ENCODE results near the gene NUDT5.
"Not testable (repeated sequence)": the region's sequence is repeated elsewhere in the genome, so short reads cannot be mapped to it uniquely, and the experiment has no call there.

NUDT5 gene

GRCh38 chr10:12195603-12196506, at the start of gene NUDT5, which contains the start of gene CDC123:
TSS of gene NUDT5 (minus strand) at chr10:12195891. CDS start at chr10:12186291, 9,600 bp downstream.
TSS of gene CDC123 (plus strand) at chr10:12196188. CDS start at chr10:12196246, 58 bp downstream.
- peak; percentile 35 to 62 for DNase-seq

- DNase-seq: no peak
These were observed 48.4 kb upstream of the NUDT5 start for GRCh38 chr10:12243864-12244620.

GRCh38 chr10:12241810-12242529, 46.3 kb upstream of the NUDT5 start:
- DNase-seq: no peak

GRCh38 chr10:12238821-12239220, 43.1 kb upstream of the NUDT5 start:
- no peak for DNase-seq

- DNase-seq: no peak
These were observed 41.9 kb upstream of the NUDT5 start for GRCh38 chr10:12237265-12238220.

- no peak for DNase-seq
These were observed 40.1 kb upstream of the NUDT5 start for GRCh38 chr10:12235796-12236195.

- no peak for DNase-seq
These were observed 39.5 kb upstream of the NUDT5 start for GRCh38 chr10:12235116-12235694.

- DNase-seq: not testable (repeated sequence)
These were observed 39.0 kb upstream of the NUDT5 start for GRCh38 chr10:12234687-12235086.

GRCh38 chr10:12228851-12229250, 33.2 kb upstream of the NUDT5 start:
- DNase-seq: no peak

- DNase-seq: not testable (repeated sequence)
These were observed 30.7 kb upstream of the NUDT5 start for GRCh38 chr10:12226438-12226837.

- peak in 1 of 2 experiments; percentile 72 for DNase-seq
These were observed 29.8 kb upstream of the NUDT5 start for GRCh38 chr10:12225444-12225843.

- peak in 1 of 2 experiments; percentile 1 for DNase-seq
These were observed 25.9 kb upstream of the NUDT5 start for GRCh38 chr10:12221323-12222298.

GRCh38 chr10:12218991-12219390, 23.3 kb upstream of the NUDT5 start:
- no peak for DNase-seq

- DNase-seq: peak in 1 of 2 experiments; percentile 45
These were observed 19.1 kb upstream of the NUDT5 start for GRCh38 chr10:12214763-12215218.

- DNase-seq: no peak
These were observed 18.4 kb upstream of the NUDT5 start for GRCh38 chr10:12214093-12214492.

GRCh38 chr10:12213621-12214020, 17.9 kb upstream of the NUDT5 start:
- DNase-seq: no peak

- no peak for DNase-seq
These were observed 16.8 kb upstream of the NUDT5 start for GRCh38 chr10:12212454-12212853.

GRCh38 chr10:12208460-12208859, 12.8 kb upstream of the NUDT5 start:
- DNase-seq: no peak

- no peak for DNase-seq
These were observed 11.4 kb upstream of the NUDT5 start for GRCh38 chr10:12207114-12207513.

- no peak for DNase-seq
These were observed 9.4 kb upstream of the NUDT5 start for GRCh38 chr10:12205082-12205481.

Data from NCI-H524 (cell line).